Loucy (cell line): ENCODE measurements around the gene OR6M1.

Experiments used
- EZH2phosphoT487 ChIP-seq: fragments of 200-600 bp; IDR thresholded peaks from 2 replicates; pipeline ENCODE4 v1.6.1; 2018; ENCODE audit warnings: antibody characterized with exemption, mild to moderate bottlenecking, moderate library complexity, borderline replicate concordance
- TF ChIP-seq, protein P1 (sequence below): fragments of 200-600 bp; sonication (generic); conservative IDR thresholded peaks from 2 replicates; pipeline ENCODE4 v1.5.1; 2014; ENCODE audit warnings: mild to moderate bottlenecking, antibody characterized with exemption, low read length

DNA sequence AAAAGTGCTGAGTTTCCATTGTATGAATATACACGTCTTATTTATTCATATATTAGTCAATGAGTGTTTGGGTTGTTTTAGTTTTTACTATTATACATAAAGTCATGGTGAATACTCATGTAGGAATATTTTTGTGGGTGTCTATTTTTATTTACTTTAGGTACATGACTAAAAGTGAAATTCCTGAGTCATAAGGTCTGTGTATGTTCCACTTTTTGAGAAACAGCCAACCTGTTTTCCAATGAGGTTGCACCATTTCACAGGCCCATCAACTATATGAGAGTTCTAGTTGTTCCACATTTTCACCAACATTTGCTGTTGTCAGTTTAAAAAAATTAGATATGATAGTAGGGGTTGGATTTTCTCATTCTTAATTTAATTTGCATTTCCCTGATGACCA is 45.3 kb downstream of the OR6M1 start:
- TF ChIP-seq, protein P1, sequence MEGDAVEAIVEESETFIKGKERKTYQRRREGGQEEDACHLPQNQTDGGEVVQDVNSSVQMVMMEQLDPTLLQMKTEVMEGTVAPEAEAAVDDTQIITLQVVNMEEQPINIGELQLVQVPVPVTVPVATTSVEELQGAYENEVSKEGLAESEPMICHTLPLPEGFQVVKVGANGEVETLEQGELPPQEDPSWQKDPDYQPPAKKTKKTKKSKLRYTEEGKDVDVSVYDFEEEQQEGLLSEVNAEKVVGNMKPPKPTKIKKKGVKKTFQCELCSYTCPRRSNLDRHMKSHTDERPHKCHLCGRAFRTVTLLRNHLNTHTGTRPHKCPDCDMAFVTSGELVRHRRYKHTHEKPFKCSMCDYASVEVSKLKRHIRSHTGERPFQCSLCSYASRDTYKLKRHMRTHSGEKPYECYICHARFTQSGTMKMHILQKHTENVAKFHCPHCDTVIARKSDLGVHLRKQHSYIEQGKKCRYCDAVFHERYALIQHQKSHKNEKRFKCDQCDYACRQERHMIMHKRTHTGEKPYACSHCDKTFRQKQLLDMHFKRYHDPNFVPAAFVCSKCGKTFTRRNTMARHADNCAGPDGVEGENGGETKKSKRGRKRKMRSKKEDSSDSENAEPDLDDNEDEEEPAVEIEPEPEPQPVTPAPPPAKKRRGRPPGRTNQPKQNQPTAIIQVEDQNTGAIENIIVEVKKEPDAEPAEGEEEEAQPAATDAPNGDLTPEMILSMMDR = no peak
- no peak for TF ChIP-seq EZH2phosphoT487
